Activated CD4-positive, CD25-positive, alpha-beta regulatory T cell (primary cell): ENCODE measurements around the gene STON2.

Experiments
- DNase-seq, 4 experiments: peaks; one replicate each; lab custom pipeline; 2025; lab: John Stamatoyannopoulos, UW

Gene STON2

DNA sequence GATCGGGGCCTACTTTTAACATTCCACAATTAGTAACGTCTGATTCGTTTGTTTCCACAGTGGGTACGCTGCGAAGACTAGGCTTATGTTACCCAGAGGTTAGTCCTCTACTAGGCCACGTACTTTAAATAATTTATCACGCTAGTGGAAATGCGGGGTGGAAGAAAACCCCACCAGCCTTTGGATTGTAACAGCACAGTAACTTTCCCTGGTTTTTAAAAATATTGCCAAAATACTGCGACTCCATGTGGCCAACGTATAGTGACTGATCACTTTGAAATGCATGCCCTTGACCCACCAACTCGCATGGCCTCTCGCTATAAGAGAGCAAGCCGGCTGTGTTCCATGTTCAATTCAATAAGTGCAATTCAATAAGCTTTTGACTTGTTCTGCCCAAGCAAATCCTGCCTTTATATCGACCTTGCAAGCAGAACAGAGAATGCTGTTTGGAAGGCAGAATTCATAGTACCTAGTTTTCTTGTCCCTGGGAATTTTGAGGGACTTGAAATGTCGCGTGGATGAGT is 178.5 kb downstream of the STON2 start:
- DNase-seq = no peak

DNA sequence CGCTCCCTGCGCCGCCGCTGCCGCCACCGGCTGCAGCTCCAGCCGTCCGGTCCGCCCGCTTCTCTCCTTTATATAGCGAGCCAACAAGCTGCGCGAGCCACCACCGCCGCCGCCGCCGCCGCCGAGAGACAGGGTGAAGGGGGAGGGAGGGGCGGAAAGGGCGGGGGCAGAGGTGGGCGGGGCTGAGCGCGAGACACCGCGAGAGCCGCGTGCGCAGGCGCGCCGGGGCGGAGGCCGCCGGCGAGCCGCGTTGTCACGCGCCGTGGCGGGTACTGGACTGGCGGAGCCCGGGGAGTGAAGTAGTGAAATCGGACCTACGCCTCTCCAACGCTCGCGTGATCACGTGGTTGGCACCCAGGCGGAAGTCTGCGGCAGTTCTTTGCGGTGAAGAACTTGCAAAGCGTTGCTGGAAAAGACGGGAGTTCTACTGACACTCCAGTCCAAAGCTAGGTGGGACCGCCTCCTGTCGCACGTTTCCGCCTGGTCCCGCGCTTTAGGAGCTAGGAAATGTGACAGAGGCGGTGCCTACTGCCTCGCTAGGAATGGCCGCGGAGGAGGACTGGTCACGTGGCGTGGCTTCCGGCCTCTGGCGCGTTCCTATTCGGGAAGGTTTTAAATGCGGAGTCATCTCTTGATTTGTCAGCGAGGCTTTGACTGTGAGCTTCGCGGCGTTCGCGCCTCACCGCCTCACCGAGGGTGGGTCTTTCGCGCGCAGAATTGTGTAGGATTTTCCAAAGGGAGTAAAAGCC is 179.1 kb downstream of the STON2 start, which contains the start of gene GTF2A1:
GTF2A1 (minus strand) TSS at position 130 of the 749 bp plus-strand sequence. CDS start 441 bp downstream, outside the sequence.
- peak; percentile 90 to 96 (median 95) for DNase-seq

DNA sequence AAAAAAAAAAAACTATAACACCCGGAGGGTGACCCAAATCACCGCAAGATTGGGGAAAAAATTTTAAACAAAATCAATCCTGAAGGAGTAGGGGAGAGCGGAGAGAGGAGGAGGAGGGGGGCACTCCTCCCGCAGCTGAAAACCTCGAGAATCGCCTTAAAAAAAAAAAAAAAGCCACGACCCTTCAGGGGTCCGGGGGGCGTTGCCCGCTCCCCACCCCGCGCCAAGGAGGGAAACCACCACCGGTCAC is 179.6 kb downstream of the STON2 start:
- DNase-seq = no peak

DNA sequence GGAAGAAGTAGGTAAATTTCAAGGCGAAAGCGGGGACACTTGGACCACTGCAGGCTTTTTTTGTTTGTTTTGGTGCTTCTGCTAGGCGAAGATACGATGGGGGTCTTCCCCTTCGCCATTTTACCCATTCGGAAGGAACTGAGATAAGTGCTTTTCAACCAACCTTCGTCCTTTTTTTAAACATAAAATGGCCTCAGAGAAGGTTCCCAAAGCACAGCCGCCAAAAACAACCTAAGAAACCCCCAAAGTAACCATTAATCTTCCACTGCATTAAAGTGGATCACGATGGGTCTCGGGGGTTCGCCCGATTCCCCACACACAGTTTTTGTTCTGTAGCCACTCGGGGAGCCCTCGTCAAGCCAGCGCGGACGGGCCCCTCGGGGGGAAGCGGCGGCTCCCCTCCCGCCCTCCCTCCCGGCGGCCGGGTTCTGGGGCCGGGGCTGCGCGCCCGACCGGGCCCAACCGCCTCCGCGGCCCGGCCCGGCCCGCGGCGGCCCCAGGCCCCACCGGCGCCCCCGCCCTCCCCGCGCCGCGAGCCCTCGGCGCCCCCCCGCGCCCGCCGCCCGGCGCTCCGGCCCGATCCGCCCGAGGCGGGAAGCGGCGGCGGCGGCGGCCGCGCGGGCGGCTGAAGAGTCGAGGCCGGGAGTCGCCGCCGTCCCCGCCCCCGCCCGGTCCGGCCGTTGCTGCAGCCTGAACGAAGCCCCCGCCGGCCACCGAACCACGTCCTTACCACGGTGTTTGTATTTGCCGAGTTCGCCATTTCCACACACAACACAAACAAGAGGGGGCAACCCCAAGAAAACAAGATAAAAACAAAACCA is 180.2 kb downstream of the STON2 start:
- peak in 3 of 4 experiments; percentile 13 to 39 (median 29) for DNase-seq

DNA sequence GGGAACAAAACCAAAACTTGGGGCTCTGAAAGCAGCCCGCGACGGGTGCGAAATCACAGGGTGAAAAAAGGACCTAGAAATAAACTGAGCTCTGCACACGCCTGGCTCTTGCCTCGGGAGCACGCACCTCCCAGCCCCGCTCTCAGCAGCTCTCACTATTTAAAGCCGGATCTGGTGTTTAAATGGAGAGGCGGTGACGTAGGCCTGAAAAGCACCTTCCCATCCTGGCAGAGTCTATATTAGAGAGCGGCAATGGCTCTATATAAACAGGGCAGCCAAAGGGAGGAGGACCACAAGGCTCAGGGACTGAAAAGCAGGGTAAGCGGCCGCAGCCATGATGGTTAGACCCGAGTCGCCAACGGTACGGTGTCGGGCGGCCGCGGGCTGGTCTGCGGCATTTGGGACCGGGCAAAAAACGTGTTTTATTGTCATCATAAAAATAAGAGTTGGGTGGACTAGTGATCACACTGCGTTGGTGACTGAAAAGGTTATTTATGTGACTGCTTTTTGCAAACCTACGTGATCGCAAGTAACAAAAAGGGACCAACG is 180.8 kb downstream of the STON2 start:
- DNase-seq = peak; percentile 43 to 65 (median 62)

DNA sequence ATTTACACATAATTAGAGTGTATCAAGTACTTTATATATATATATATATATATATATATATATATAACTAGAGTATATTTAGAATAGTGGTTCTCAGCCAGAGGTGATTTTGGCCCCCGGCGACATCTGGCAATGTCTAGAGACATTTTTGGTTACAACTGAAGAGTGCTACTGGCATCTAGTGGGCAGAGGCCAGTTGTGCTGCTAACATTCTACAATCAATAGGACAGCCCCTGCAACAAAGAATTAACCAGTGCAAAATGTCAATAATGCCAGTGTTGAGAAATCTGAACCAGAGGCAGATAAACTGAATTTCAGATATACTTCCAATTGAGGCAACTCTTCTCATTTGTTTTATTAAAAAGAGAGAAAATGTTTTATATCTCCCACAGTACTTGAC is 188.3 kb downstream of the STON2 start:
- DNase-seq = no peak
